Measurements from ENCODE around the gene ICAM4. TPM values are rescaled to one million over a fixed set of nuclear protein-coding genes. Genes with fewer than 3 reads are reported as not detected.

ICAM4 gene
- total RNA-seq, 1 experiment from 2014 or later = 2.0 TPM

DNA sequence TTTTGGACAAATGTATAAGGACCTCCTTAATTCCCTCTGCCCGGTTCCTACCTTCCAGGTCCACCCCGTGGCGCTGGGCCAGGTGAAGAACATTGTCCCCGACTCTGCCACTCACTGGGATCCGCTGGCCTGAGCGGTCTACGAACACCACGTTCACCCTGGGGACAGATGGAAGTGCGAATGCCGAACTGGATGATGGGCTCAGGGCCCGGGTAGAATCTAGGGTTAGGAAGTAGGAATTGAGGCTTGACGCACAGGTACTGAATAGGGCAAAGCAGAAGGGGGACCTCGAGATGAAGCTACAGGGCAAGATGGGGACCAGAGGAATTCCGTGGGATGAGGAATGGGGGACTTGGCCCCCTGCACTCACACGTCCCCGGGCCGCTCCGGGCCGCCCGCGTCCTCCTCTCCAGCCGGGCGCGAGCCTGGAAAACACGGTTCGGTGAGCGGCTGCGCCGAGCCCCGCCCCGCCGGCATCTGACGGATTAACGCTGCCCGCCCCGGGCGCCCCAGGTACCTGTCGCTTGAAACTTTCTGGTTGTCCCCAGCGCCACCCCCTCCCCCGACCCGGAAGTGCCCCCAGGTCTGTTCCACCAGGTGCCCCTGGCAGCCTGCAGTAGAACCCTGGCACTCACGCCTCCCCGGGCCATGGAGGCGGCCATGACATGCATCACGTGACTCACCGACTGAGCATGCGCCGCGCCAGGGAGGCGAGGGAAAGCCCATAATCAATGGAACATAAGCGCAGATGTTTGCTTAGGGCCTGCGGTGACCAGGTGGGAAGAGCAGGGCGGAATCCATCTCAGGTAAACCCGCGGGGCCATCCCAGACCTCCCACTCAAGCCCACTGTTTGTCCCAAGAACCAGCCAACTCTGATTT, 28.8 kb downstream of the ICAM4 start, which contains the start of gene FDX2:
Gene FDX2, minus strand, starts transcription at position 681 of the 880 bp plus-strand sequence. Its CDS starts 19 bp downstream, at position 662.
- ChIA-PET CTCF (interaction anchor here (1.3 to 2.8 kb wide), 5 partner anchors 19 to 75 kb away, joined by 3 to 11 read pairs (median 7); partner anchors contain the start of gene ICAM1), POLR2A (no interaction called here)
- Mint-ChIP-seq H3K4me1 (peaks cover 13% of the 10 kb centered on the region), H3K9me3 (no peaks in the 10 kb centered on the region), H3K27me3 (ENCODE audit: low read depth) (no peaks in the 10 kb centered on the region), H3K4me3 (peak within 1 kb of the TSS; percentile 92), H3K36me3 (peaks cover 13% of the 10 kb centered on the region), H3K27ac (peak within 1 kb of the TSS; percentile 95)
- ATAC-seq (peak; percentile 84), DNase-seq (ENCODE audit: low spot score) (peak; percentile 92)
- TF ChIP-seq MAX (CRISPR knock-in tag; IDR thresholded peaks at IDR 0.05) (peak; percentile 70), GABPB1 (CRISPR knock-in tag; IDR thresholded peaks at IDR 0.05) (peak; percentile 12; the same call in 1 of the 2 replicates), SP1 (CRISPR knock-in tag; conservative IDR thresholded peaks at IDR 0.05) (peak; percentile 60; the same call in 1 of the 2 replicates), FOXP1 (CRISPR knock-in tag; IDR thresholded peaks at IDR 0.05; ENCODE audit: borderline replicate concordance) (0 out of 2 replicates have a peak, but pooled peaks have one; percentile 12), ARID4B (CRISPR knock-in tag; IDR thresholded peaks at IDR 0.05; ENCODE audit: borderline replicate concordance) (0 out of 2 replicates have a peak, but pooled peaks have one; percentile 25), ZNF232 (CRISPR knock-in tag; IDR thresholded peaks at IDR 0.05) (no peak), FOXJ3 (CRISPR knock-in tag; IDR thresholded peaks at IDR 0.05; ENCODE audit: borderline replicate concordance) (no peak), EMX1 (CRISPR knock-in tag; IDR thresholded peaks at IDR 0.05) (no peak; the same call in 1 of the 2 replicates), FOXK1 (CRISPR knock-in tag; IDR thresholded peaks at IDR 0.05) (peak; percentile 62; the same call in 1 of the 2 replicates), PRRX2 (CRISPR knock-in tag; IDR thresholded peaks at IDR 0.05) (0 out of 2 replicates have a peak, but pooled peaks have one; percentile 23), HMGXB4 (CRISPR knock-in tag; IDR thresholded peaks at IDR 0.05) (peak; percentile 78), E2F5 (CRISPR knock-in tag; IDR thresholded peaks at IDR 0.05) (no peak), ZNF416 (CRISPR knock-in tag; IDR thresholded peaks at IDR 0.05) (peak; percentile 60; the same call in 1 of the 2 replicates)
- TF ChIP-seq, protein P1, sequence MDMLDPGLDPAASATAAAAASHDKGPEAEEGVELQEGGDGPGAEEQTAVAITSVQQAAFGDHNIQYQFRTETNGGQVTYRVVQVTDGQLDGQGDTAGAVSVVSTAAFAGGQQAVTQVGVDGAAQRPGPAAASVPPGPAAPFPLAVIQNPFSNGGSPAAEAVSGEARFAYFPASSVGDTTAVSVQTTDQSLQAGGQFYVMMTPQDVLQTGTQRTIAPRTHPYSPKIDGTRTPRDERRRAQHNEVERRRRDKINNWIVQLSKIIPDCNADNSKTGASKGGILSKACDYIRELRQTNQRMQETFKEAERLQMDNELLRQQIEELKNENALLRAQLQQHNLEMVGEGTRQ (CRISPR knock-in tag; IDR thresholded peaks at IDR 0.05) = peak; percentile 98
- TF ChIP-seq, protein P2, sequence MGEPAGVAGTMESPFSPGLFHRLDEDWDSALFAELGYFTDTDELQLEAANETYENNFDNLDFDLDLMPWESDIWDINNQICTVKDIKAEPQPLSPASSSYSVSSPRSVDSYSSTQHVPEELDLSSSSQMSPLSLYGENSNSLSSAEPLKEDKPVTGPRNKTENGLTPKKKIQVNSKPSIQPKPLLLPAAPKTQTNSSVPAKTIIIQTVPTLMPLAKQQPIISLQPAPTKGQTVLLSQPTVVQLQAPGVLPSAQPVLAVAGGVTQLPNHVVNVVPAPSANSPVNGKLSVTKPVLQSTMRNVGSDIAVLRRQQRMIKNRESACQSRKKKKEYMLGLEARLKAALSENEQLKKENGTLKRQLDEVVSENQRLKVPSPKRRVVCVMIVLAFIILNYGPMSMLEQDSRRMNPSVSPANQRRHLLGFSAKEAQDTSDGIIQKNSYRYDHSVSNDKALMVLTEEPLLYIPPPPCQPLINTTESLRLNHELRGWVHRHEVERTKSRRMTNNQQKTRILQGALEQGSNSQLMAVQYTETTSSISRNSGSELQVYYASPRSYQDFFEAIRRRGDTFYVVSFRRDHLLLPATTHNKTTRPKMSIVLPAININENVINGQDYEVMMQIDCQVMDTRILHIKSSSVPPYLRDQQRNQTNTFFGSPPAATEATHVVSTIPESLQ (CRISPR knock-in tag; IDR thresholded peaks at IDR 0.05) = no peak
- TF ChIP-seq, protein P3, sequence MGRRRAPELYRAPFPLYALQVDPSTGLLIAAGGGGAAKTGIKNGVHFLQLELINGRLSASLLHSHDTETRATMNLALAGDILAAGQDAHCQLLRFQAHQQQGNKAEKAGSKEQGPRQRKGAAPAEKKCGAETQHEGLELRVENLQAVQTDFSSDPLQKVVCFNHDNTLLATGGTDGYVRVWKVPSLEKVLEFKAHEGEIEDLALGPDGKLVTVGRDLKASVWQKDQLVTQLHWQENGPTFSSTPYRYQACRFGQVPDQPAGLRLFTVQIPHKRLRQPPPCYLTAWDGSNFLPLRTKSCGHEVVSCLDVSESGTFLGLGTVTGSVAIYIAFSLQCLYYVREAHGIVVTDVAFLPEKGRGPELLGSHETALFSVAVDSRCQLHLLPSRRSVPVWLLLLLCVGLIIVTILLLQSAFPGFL (CRISPR knock-in tag; IDR thresholded peaks at IDR 0.05; ENCODE audit: borderline replicate concordance) = no peak
- TF ChIP-seq, protein P4, sequence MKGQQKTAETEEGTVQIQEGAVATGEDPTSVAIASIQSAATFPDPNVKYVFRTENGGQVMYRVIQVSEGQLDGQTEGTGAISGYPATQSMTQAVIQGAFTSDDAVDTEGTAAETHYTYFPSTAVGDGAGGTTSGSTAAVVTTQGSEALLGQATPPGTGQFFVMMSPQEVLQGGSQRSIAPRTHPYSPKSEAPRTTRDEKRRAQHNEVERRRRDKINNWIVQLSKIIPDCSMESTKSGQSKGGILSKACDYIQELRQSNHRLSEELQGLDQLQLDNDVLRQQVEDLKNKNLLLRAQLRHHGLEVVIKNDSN (CRISPR knock-in tag; IDR thresholded peaks at IDR 0.05) = peak; percentile 98
- TF ChIP-seq, protein P5, sequence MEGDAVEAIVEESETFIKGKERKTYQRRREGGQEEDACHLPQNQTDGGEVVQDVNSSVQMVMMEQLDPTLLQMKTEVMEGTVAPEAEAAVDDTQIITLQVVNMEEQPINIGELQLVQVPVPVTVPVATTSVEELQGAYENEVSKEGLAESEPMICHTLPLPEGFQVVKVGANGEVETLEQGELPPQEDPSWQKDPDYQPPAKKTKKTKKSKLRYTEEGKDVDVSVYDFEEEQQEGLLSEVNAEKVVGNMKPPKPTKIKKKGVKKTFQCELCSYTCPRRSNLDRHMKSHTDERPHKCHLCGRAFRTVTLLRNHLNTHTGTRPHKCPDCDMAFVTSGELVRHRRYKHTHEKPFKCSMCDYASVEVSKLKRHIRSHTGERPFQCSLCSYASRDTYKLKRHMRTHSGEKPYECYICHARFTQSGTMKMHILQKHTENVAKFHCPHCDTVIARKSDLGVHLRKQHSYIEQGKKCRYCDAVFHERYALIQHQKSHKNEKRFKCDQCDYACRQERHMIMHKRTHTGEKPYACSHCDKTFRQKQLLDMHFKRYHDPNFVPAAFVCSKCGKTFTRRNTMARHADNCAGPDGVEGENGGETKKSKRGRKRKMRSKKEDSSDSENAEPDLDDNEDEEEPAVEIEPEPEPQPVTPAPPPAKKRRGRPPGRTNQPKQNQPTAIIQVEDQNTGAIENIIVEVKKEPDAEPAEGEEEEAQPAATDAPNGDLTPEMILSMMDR (IDR thresholded peaks at IDR 0.05) = no peak
